NCI-H510A treated with DMSO at 0.1 percent for 48 hours (cell line): ENCODE data around the gene PRTN3.
"Not testable (repeated sequence)": the region's sequence is repeated elsewhere in the genome, so short reads cannot be mapped to it uniquely, and the experiment has no call there.

Experiments used
- DNase-seq: peaks from one replicate; lab custom pipeline; 2025; lab: John Stamatoyannopoulos, UW

The PRTN3 gene

DNA sequence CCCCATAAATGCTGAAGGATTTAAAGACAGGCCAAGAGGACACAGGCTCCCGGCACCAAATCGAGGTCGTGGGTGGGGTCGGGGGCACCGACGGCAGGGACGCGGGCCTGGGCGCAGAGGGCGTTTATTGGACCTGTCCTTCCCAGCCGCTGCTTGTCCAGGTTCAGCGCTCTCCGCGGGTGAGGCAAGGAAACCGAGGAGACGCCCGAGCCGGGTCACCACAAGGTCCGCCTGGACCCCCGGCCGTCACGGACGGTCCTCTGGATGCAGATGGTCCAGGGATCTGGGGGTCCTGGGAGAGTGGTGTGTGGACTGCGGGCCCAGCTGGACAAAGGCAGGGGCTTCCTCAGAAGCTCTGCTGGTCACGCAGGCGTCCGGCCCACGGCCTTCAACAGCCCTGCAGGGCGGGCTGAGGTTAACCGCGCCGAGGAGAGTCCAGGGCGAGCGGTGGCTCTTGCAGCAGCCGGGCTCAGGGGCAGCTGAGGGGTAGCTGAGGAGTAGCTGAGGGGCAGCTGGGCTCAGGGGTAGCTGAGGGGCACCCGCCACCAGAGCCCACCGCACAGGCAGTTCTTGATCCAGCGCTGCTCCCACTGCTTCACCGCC lies 27.2 kb downstream of the PRTN3 start:
- DNase-seq = no peak

DNA sequence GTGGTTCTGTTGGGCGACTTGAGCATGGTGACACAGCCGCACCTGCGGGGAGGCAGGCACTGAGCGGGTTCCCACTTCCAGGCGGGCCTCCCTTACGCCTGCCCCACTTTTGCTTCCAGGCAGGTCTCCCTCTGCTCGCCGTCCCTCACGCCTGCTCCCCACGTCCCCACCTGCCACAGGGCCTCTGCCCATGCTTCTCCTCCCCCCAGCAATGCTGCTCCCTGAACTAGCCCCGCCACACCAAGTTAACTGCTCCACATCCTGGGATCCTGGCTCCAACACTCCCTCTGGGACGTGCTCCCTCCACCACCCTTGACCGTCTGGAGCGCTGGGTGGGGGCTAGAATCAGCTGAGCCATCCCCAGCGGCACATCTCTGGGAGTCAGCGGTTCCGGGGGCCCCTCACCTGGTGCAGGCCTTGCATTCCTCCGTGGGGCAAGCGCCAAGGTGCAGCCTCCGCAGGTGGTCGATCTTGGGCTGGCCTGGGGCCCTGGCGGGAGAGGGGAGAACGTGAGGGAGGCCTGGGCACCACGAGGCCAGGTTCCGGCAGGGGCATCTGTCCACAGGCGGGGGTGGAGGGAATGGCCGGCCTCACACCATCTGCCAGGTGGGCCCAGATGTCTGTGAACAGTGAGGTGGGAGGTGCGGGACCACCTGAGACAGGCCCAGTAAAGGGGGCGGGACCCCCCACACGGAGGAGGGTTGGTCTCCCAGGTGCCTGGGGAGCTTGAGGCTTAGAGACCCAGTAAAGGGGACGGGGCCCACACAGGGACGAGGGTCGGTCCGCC lies 27.9 kb downstream of the PRTN3 start:
- no peak for DNase-seq

DNA sequence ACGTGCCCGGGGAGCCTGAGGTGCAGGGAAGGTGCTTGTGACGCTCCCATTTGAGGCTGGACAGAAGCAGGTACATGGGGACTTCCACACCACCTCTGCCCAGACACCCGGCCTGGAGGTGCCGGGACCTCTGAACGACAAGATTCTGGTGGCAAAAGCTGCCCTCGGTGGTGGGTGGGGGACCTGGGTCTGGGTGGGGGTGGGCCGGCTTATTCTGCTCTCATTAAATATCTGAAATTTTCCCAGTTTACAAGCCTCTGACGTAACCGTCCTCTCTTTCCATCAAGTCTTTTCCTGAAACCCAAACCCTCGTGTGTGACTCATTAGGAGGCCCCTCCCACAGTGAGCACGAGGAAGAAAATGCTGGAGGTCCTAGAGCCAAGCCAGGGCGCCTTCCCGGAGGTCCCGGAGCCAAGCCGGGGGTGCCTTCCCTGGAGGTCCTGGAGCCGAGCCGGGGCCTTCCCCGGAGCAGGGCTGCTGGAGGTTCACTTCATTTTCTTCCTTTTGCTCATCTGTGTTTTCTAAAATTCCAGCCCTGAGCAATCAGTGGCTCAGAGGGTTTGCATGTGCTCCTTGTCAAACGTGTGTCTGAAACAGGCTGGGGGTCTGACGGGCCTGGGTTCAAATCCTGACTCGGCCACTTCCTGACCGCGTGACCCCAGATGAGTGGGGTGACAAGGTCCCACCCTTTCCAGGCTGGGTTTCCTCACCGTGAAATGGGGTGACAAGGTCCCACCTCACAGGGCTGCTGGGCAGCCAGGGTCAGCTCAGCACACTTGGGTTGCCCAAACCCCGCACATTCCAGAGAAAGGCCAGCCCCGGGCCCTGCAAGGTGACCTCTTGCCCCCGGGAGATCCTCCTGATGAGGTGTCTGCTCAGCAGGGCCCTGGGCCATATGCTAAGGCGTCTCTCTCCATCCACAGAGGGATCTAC lies 28.7 kb downstream of the PRTN3 start:
- DNase-seq = no peak

DNA sequence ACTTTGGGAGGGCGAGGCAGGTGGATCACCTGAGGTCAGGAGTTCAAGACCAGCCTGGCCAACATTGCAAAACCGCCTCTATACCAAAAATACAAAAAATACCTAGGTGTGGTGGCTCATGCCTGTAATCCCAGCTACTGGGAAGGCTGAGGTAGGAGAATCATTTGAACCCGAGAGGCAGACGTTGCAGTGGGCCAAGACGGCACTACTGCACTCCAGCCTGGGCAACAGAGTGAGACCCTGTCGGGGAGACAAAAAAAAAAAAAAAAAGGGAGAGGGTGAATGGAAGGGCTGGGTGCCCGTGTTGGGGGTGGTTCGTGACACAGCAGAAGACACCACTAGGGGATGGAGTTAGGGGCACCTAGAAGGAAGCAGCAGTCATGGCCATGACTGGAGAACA lies 29.5 kb downstream of the PRTN3 start:
- DNase-seq = no peak

DNA sequence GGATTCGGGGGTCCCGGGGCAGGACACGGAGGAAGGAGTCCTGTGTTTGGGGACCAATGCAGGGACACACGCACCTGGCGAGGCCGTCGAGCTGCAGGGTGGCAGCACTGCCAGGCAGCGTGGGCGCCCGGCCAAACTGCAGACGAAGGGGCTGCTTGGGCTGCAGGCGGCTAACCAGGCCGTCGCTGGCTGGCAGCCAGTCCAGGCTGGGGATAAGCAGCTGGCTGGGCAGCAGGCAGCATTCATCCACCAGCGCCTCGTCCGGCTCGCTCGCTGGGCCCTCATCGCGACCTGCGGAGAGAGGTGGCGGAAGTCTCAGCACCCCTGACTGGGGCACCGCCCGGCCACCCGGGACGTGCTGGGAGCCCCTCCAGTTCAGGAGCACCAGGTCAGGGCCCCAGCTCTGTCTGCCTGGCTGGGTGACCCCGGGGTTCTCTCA lies 30.2 kb downstream of the PRTN3 start:
- no peak for DNase-seq

- DNase-seq = no peak
Measured at GRCh38 chr19:871446-872265, 30.9 kb downstream of the PRTN3 start.

DNA sequence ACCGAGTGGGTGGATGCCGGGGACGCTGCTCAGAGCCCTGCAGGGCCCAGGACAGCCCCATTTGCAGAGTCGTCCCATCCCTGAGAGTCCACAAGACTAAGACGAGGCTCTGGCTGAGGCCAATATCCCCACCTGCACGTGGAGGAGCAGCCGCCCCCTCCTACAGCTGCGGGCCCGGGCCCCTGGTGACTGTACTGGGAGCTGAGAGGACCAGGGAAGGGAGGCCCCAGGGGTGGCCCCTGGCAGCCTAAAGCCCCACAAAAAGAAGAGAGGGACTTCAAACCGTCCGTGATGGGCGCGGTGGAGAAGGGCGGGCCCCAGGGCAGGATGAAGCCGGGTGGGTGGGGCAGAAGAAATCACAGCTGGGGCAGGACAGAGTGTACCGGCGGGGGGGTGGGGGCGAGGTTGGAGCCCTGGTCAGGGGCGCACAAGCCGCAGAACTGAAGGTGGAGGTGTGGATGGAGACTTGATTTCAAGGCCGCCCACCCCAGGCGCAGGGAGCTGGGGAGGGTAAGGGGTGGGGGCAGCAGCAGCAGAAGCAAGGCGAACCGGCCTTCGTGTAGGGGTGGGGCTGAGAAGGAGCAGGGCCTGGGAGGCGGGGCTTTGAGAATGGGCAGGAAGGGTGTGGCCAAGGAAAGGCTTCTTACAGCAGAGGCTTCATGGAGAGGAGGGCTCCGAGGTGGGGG lies 31.6 kb downstream of the PRTN3 start:
- DNase-seq = no peak

DNA sequence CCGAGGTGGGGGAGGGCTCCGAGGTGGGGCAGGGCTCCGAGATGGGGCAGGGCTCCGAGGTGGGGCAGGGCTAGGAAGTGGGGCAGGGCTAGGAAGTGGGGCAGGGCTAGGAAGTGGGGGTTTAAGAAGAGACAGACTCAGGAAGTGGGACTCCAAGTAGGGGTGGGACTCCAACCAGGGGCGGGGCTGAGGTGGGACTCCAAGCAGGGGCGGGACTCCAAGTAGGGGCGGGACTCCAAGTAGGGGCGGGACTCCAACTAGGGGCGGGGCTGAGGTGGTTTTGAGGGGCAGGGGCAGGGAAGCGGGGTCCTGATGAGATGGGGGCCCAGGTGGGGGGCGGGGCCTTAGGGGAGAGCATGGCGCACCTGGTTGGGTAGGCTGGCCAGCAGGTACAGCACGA lies 32.3 kb downstream of the PRTN3 start:
- no peak for DNase-seq

DNA sequence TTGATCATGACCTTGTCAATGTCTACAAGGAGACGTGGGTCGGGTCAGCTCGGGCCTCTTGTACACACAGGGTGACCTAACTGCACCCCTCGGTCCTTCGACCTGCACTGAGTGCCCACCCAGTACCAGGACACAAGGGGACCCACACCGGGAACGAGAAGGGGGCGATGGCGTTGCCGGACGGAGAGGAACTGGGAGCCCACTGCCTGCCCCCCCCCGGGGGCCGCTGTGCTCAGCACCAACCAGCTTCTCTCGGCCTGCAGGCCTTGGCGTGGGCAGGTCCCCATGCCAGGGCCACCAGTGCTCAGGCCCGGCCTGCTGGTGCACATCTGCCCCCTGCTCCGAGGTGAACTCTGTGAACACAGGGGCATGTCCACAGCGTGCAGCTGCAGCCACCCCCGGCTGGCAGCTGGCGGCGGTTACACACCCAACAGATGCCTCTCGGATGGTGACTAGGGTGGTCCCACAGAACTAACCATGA lies 32.8 kb downstream of the PRTN3 start:
- DNase-seq = no peak

DNA sequence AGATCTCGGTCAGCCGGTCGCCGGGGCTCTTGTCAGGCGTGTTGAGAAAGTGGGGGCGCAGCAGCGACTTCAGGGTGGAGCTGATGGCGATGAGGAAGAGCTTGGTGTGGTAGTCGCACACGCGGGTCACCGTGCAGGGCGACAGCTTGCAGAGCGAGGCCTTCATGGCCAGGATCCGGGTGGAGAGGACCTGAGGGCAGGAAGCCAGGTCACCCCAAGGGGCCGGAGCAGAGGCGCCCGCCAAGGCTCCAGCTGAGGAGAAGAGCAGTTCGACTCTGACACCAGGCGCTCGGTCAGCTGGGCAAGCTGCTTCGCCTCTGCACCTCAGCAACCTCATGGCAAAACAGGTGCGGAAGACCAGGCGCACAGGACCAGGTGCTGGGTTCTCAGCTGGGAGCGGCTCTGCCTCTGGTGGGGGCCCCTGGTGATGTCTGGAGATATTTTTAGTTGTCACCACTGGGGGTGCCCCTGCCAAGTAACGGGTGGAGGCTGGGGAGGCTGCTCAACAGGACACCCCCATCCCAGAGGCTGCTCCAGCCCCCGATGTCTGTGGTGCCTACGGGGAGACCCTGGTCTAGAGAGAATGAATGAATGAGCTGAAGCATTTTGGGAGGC lies 34.6 kb downstream of the PRTN3 start:
- no peak for DNase-seq

DNA sequence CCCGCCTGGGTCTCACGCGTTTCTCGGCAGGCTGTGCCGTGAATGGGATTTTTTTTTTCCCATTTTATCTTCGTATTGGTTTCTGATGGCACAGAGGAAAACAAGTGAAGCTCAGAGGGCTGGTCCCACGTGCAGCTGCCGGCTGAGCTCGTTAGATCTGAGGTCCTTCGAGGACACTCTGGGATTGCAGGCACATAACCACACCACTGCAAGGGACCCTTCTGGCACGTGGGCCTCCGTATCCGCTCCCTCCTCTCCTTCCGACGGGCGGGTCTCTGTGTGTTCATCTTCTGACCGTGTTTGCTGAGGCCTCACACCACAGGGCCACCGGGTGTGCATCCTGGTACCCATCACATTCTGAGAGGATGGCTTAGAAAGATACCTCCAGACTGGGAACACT lies 35.3 kb downstream of the PRTN3 start:
- DNase-seq = no peak

DNA sequence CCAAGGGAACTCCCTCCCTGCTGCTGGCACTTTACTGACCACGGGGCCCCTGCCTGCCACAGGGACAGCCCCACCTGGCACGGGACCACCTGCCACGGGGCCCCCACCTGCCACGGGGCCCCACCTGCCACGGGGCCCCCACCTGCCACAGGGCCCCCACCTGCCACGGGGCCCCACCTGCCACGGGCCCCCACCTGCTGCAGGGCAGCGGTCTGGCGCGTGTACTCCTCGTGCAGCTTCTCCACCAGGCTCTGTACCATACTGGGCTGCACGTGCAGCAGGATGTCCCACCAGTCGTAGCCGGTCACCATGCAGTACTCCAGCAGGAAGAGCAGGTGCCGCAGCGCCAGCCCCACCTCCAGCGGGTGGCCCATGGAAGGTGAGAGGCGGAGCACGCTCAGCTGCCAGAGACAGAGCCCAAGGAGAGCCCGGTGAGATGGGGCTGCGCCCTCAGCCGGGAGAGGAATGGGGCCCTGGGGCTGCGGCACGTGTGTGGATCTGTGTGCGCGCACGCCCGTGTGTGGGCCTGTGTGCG lies 36.0 kb downstream of the PRTN3 start:
- no peak for DNase-seq

DNA sequence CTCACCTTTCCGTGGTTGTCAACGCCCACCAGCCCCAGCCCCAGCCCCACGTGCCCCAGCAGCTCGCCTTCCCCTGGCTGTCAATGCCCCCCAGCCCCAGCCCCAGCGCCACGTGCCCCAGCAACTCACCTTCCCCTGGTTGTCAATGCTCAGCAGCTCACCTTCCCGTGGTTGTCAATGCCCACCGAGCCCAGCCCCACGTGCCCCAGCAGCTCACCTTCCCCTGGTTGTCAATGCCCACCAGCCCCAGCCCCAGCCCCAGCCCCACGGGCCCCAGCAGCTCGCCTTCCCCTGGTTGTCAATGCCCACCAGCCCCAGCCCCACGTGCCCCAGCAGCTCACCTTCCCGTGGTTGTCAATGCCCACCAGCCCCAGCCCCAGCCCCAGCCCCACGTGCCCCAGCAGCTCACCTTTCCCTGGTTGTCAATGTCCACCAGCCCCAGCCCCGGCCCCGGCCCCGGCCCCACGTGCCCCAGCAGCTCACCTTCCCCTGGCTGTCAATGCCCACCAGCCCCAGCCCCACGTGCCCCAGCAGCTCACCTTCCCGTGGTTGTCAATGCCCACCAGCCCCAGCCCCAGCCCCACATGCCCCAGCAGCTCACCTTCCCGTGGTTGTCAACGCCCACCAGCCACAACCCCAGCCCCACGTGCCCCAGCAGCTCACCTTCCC lies 37.3 kb downstream of the PRTN3 start:
- DNase-seq = not testable (repeated sequence)

DNA sequence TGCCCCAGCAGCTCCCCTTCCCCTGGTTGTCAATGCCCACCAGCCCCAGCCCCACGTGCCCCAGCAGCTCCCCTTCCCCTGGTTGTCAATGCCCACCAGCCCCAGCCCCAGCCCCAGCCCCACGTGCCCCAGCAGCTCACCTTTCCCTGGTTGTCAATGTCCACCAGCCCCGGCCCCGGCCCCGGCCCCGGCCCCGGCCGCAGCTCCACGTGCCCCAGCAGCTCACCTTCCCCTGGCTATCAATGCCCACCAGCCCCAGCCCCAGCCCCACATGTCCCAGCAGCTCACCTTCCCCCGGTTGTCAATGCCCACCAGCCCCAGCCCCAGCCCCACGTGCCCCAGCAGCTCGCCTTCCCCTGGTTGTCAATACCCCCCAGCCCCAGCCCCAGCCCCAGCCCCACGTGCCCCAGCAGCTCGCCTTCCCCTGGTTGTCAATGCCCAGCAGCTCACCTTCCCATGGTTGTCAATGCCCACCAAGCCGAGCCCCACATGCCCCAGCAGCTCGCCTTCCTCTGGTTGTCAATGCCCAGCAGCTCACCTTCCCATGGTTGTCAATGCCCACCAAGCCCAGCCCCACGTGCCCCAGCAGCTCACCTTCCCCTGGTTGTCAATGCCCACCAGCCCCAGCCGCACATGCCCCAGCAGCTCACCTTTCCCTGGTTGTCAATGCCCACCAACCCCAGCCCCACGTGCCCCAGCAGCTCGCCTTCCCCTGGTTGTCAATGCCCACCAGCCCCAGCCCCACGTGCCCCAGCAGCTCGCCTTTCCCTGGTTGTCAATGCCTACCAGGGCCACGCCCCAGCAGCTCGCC lies 38.2 kb downstream of the PRTN3 start:
- not testable (repeated sequence) for DNase-seq

DNA sequence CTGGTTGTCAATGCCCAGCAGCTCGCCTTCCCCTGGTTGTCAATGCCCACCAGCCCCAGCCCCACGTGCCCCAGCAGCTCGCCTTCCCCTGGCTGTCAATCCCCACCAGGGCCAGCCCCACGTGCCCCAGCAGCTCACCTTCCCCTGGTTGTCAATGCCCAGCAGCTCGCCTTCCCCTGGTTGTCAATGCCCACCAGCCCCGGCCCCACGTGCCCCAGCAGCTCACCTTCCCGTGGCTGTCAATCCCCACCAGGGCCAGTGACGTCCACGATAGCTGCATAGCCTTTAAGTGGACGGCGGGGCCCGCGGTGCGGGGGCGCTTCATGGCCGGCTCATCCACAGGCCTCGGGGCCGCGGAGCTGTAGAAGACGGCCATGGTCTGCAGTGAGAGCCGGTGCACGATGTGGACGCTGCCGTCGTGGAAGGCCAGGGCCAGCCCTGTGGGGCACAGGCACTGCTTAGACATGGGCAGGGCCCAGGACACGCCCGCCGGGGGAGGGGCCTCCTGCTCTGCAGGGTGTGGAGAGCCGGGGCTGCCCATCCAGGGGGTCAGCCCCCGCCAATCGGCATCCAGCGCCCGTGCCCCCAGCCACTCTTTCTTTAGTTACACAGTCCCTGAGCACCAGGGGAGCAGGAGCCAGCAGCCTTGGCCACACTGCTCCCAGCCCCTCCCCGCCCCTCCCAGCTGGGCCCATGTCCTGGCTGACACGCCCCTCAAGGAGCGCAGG lies 39.1 kb downstream of the PRTN3 start:
- no peak for DNase-seq

- no peak for DNase-seq
Measured at GRCh38 chr19:881385-882071, 40.7 kb downstream of the PRTN3 start.

DNA sequence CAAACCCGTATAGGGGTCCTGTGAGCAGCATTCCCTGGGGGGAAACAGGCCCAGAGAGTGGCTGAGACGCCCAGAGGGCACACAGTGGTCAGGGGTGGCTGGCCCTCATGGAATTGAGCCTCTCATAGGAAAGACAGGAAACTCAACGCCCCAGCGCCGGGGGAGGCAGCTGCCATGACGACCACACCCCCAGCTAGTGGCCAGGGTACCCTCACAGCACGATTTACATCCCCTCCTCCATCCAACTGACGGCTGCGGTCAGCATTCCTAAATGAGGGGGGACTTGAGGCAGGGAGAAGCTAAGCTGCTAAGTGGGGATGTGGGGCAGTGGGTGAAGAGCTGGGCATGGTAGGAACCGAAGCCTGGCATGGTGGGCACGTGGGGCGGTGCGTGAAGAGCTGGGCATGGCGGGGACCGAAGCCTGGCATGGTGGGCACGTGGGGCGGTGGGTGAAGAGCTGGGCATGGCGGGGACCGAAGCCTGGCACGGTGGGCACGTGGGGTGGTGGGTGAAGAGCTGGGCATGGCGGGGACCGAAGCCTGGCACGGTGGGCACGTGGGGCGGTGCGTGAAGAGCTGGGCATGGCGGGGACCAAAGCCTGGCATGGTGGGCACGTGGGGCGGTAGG lies 42.2 kb downstream of the PRTN3 start:
- DNase-seq = no peak
